ENCODE measurements around the gene PRKCA.
"Not testable (repeated sequence)": the region's sequence is repeated elsewhere in the genome, so short reads cannot be mapped to it uniquely, and the experiment has no call there.

Gene PRKCA

GRCh38 chr17:66353937-66354401, 51.6 kb downstream of the PRKCA start:
- no peak for DNase-seq (ENCODE audit: low spot score)

GRCh38 chr17:66354472-66354871, 52.1 kb downstream of the PRKCA start:
- no peak for DNase-seq (ENCODE audit: low spot score)

- DNase-seq (ENCODE audit: low spot score) = no peak
These were observed 52.6 kb downstream of the PRKCA start for GRCh38 chr17:66354981-66355380.

- no peak for DNase-seq (ENCODE audit: low spot score)
These were observed 53.1 kb downstream of the PRKCA start for GRCh38 chr17:66355510-66355909.

GRCh38 chr17:66357037-66357436, 54.6 kb downstream of the PRKCA start:
- DNase-seq (ENCODE audit: low spot score) = no peak

- no peak for DNase-seq (ENCODE audit: low spot score)
These were observed 56.9 kb downstream of the PRKCA start for GRCh38 chr17:66359351-66359750.

GRCh38 chr17:66360961-66361565, 58.6 kb downstream of the PRKCA start:
- not testable (repeated sequence) for DNase-seq (ENCODE audit: low spot score)

- no peak for DNase-seq (ENCODE audit: low spot score)
These were observed 62.1 kb downstream of the PRKCA start for GRCh38 chr17:66364508-66364907.

GRCh38 chr17:66364990-66365490, 62.6 kb downstream of the PRKCA start:
- no peak for DNase-seq (ENCODE audit: low spot score)

- DNase-seq (ENCODE audit: low spot score) = no peak
These were observed 63.5 kb downstream of the PRKCA start for GRCh38 chr17:66365903-66366302.

- DNase-seq (ENCODE audit: low spot score) = no peak
These were observed 64.7 kb downstream of the PRKCA start for GRCh38 chr17:66367107-66367506.

- DNase-seq (ENCODE audit: low spot score) = no peak
These were observed 67.4 kb downstream of the PRKCA start for GRCh38 chr17:66369830-66370229.

GRCh38 chr17:66371561-66371960, 69.1 kb downstream of the PRKCA start:
- no peak for DNase-seq (ENCODE audit: low spot score)

- DNase-seq (ENCODE audit: low spot score) = no peak
These were observed 69.8 kb downstream of the PRKCA start for GRCh38 chr17:66372182-66372581.

- no peak for DNase-seq (ENCODE audit: low spot score)
These were observed 70.7 kb downstream of the PRKCA start for GRCh38 chr17:66373079-66373478.

- DNase-seq (ENCODE audit: low spot score) = no peak
These were observed 71.8 kb downstream of the PRKCA start for GRCh38 chr17:66373944-66374817.

GRCh38 chr17:66375121-66375520, 72.7 kb downstream of the PRKCA start:
- DNase-seq (ENCODE audit: low spot score) = no peak

- no peak for DNase-seq (ENCODE audit: low spot score)
These were observed 75.9 kb downstream of the PRKCA start for GRCh38 chr17:66378296-66378695.

GRCh38 chr17:66379544-66379943, 77.1 kb downstream of the PRKCA start:
- no peak for DNase-seq (ENCODE audit: low spot score)

GRCh38 chr17:66379996-66380395, 77.6 kb downstream of the PRKCA start:
- no peak for DNase-seq (ENCODE audit: low spot score)

GRCh38 chr17:66381701-66382362, 79.4 kb downstream of the PRKCA start:
- DNase-seq (ENCODE audit: low spot score) = no peak

GRCh38 chr17:66383333-66383732, 80.9 kb downstream of the PRKCA start:
- no peak for DNase-seq (ENCODE audit: low spot score)

All from NAMALWA (cell line).